Hepatic stellate cell (primary cell): ENCODE data around the gene LCMT1.
"Not testable (repeated sequence)": the region's sequence is repeated elsewhere in the genome, so short reads cannot be mapped to it uniquely, and the experiment has no call there.

Experiments
- DNase-seq: peaks from one replicate; pipeline ENCODE4 v3.0.0; 2011; ENCODE audit warnings: low spot score

Gene LCMT1

DNA sequence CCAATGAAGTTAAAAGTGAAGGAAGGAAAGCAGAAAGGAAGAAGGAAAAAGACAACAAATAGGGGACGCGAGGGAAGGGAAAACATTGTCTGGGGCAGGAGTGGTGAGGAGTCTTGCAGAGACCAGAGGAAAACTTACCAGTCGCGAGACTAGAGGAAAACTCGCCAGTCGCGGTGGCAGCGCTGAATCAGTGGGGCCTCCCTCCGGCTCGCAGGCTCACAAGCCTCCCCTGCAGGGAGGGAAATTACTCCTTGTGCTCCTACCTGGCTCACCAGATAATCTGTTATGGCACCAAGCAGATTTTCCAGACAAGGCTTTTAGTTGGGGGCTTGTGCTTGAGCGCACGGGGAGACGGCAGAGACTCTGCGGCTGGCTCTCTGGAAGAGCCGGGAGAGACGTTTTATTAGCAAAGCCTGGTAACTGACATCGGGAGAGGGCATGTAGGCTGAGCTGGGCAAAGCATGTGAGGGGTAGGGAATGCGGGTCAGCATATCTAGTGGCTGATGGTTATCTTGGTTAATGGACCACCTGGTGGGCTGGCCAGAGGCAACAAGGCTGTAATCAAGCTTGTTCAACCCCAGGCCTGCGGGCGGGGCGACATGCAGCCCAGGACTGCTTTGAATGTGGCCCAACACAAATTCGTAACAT lies 37.1 kb downstream of the LCMT1 start:
- no peak for DNase-seq

DNA sequence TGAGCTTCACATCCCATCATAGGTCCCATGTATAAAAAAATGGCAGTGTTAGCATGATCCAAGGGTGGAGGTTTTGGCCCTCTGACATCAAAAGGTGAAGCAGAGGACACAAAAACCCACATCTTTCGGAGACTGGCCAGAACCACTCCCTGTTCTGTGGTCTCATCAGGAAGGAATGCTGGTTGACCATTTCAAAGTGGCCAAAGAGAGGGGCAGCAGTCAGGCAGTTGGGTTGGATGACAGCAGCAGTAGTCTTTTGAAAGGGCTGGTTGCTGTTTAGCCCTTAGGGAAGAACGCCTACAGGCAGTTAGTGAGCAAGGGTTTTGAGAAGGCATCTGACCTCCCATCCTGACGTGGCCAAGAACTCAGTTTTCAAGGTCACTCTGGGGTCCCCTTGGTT lies 40.5 kb downstream of the LCMT1 start:
- peak; percentile 30 for DNase-seq

DNA sequence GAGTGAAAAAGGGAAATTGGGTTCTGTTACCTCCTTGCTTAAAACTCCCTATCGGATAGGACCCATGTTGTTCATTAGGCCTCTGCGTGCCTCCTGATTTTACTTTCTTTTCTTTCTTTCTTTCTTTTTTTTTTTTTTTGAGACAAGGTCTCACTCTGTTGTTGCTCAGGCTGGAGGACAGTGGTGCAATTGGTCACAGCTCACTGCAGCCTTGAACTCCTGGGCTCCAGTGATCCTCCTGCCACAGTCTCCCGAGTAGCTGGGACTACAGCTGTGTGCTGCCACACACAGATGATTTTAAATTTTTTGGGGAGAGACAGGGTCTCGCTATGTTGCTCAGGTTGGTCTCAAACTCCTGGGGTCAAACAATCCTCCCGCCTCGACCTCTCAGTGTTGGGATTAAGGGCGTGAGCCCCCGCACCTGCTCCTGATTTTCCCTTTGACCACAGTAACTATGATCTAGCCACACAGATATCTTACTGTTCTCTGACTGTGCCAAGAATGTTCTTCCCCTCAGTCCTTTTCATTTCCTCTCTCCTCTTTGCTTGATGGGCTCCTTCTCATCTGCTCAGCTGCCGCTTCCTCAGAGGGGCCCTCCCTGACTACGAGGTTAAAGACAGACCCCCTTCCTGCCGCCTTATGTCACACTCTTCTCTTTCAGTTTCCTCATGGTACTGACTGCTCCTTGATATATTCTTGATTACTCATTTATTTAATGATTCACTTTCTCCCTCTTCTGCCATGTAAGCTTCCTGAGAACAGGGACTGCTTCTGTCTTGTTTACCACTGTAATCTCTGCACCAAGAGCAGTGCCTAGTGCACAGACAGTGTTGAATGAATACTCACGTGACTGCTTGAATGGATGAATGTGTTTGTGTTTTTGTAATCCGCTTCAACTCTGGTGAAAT lies 44.3 kb downstream of the LCMT1 start:
- DNase-seq, result no peak

DNA sequence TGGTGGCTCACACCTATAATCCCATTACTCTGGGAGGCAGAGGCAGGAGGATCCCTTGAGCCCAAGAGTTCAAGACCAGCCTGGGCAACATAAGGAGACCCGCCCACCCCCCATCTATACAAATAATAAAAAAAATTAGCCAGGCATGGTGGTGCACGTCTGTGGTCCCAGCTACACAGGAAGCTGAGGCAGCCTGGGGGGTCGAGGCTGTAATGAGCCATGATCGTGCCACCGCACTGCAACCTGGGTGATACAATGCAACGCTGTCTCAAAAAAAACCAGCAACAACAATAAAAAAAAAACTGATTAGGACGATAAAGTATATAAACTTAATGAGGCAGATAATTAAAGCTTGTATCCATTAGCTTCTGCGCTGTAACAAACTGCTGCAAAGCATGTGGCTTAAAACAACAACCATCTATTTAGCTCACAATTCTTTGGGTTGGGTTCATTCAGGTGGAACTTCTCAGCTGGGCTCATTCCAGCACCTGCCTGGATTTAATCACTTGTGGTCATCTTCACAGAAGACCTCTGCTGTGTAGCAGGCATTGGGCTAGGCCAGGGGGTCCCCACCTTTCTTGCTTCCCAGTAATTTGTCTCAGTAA lies 45.8 kb downstream of the LCMT1 start:
- DNase-seq, result no peak

DNA sequence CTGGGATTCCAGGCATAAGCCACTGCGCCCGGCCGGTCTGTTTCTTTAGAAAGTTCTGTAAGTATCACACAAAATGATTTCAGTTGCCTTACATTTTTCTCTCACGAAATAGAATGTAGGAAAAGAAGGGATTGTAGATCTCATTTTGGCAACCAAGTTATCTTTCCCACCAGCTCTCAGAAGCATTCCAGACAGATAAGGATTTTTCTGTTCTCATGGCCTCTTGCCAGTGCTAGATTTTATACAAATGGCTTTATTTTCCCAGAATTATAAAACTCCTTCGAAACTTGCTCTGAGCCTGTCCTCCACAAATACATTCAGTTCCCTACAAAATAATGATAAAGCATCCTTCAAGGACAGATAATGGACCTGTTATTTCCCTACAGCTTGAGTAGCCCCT lies 46.9 kb downstream of the LCMT1 start:
- no peak for DNase-seq

DNA sequence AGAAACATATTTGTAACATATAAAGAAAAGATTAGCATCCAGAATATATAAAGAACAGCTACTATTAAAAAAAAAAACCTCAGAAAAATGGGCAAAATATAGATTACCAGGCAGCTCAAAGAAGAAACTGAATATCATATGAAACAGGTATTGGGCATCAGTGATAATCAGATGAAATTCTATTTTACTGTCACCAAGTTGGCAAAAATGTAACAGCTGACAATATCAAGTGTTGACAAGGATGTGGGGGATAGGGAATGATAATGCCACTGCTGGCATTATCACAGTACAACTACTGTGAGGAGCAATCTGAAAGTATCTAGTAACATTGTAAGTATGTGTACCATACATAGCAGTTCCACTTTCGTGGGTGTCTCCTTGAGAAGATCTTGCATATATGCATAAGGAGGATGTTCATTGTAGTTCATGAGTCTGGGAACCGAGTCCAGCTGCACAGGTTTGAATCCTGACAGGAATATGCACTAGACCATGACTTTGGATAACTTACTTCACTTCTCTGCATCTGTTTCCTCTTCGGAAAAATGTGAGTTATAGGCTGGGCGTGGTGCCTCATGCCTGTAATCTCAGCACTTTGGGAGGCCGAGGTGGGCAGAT lies 50.3 kb downstream of the LCMT1 start:
- no peak for DNase-seq

DNA sequence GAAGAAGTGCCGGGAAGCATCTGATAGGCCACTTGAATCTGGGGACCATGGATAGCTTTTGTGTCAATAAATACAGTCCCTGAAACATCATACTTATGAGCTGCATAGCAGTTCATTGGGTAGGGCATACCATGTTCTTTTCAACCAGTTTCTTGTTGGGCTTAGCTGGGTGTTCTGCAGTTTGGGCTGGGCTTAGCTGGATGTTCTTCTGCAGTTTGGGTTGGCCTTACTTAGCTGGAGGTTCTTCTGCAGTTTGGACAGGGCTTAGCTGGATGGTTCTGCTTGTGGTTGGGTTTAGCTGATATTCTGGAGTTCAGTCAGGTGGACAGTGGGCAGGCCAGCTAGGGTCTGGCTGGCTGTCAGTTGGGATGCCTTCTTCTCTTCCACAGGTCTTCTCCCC lies 52.1 kb downstream of the LCMT1 start:
- DNase-seq, result no peak

DNA sequence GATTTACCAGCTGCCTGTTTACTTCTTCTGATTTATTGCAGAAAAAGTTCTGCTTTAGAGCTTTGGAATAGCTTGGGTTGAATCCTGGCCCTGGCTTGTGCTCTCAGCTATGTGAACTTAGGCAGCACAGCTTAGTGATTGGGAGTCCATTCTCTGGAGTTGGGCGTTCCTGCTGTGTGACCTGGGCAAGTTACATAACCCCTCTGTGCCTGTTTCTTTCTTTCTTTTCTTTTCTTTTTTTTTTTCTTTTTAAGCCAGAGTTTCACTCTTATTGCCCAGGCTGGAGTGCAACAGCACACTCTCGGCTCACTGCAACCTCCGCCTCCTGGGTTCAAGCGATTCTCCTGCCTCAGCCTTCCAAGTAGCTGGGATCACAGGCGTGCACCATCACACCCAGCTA lies 53.7 kb downstream of the LCMT1 start:
- no peak for DNase-seq

DNA sequence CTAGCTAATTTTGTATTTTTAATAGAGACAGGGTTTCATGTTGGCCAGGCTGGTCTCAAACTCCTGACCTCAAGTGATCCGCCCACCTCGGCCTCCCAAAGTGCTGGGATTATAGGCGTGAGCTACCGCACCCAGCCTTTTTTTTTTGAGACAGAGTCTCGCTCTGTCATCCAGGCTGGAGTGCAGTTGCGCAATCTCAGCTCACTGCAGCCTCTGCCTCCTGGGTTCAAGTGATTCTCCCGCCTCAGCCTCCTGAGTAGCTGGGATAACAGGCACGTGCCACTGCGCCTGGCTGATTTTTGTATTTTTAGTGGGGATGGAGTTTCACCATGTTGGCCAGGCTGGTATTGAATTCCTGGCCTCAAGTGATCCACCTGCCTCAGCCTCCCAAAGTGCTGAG lies 56.4 kb downstream of the LCMT1 start:
- not testable (repeated sequence) for DNase-seq

DNA sequence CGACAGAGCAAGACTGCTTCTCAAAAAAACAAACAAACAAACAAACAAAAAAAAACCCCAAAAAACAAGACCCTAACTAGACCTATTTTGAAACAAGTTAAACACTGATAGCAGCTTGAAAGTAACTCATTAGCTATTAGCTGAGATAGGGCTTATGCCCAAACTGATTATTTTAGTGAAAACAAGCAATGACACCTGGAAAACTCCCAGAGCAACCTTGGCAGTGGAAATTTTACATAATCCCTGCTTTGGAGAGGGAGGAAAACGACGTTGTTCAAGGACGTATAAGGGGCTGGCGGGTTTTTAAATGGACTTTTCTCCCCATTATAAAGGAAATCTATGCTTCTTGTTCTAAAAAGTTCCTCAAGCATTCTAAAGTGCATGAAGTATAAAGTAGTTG lies 59.8 kb downstream of the LCMT1 start:
- no peak for DNase-seq

DNA sequence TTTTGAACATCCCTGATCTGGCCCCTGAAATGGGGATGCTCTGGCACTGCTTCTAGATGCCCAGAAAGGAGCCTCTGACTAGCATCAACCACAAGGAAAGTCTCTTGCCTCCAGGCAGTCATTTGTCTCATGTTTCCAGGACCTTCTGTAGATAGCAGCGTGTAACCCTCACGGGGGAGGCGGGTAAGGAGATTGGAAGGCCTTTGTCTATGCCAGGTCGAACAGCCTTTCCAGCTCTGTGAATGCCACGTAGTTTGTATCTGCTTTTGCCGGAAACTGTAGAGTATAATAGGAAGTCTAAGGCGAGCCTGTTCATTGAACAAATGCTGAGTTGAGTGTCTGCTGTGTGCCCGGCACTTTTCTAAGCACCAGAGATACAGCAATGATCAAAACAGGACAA lies 61.3 kb downstream of the LCMT1 start:
- DNase-seq, result no peak

DNA sequence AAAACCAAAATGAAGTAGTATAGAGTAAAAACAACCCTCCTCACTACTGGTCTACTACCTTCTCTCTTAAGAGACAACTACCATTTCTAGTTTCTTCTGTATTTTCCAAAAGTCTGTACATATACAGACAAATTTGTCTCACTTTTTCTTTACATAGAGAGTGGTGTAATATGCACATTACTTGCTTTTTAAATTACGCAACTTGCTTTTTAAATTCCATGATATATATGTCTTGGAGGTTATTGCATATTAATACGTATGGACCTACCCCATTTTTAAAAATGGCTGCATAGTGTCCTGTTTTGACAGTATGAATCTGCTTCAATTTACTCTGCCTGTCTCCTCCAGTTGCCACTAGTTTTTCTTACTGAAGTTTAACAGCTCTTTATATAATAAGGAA lies 62.7 kb downstream of the LCMT1 start:
- DNase-seq, result no peak

DNA sequence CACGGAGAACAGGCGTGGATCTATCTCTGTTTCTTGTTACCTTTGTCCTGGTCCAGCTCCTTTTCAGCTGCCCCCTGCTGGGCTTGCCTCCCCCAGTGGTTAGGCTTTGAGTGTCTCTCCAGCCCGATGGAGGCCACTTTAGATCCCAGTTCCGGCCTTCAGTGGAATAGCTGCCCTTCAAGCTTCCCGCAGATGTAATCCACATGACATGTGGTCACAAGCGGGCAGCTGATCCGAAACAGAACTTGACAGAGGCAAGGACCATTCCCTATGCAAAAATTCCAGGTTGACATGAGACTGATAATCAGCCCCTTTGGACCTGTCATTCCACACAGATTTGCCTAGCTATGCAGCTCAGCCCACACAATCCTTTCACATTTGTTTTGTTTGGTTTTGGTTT lies 64.6 kb downstream of the LCMT1 start:
- no peak for DNase-seq

DNA sequence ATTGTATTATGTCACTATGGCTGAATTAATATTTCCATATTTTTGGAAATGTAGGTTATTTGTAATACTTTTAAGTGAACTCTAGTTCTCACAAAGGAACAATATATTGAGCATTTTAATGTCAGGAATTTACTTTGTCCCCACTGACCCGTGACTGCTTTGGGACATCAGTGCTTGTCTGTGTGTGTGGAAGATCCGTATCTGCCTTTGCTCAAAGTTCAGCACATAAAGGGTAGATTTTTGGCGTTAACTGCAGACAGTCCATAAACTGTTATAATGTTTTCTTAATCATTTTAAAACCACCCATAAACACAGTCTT lies 65.9 kb downstream of the LCMT1 start:
- no peak for DNase-seq

DNA sequence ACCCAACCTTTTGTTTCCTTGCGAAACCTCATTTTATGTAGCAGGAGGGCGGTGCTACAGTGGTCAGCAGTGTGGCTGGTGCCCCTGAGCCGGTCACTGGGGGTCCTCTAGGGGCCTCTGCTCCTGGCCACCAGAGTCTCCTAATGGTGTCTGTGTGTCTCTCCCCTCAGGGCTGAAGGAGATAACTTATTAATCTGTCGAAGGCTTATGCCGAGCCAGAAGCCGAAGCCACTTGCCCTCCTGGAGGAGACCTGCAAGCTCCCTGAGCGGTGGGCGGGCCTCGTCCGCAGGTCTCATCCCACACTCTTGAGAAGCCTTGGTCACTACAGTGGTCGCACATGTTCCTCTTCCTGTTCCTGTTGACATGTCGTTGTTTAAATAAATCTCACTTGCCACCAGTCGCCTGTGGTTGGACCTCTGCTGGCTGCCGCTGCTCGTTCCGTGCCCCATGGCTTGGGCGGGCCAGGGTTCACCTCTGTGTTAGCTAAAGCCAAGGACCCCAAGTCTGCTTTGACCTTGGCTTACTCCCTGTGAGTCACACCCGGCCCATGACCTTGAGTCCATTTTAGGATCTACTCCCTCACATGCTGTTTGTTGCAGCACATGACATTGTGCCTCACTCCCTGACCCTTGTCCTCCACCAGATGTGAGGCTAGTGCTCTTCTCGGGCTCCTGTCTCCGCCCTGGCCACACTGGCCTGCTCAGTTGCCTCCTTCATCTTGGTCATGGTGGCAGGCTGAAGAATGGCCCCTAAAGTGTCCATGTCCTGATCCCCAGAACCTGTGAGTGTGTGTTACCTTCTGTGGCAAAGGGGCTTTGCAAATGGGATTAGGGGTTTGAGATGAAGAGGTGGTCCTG lies 66.5 kb downstream of the LCMT1 start:
- DNase-seq, result no peak

DNA sequence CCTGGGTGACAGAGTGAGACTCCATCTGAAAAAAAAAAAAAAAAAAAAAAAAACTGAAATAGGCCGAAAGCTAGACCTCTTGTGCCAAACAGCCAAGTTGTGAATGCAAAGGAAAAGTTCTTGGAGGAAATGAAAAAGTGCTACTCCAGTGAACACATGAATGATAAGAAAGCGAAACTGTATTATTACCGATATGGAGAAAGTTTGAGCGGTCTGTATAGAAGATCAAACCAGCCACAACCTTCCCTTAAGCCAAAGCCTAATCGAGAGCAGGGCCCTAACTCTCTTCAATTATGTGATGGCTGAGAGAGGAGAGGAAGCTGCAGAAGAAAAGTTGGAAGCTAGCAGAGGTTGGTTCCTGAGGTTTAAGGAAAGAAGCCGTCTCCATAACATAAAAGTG lies 69.7 kb downstream of the LCMT1 start:
- DNase-seq, result not testable (repeated sequence)

DNA sequence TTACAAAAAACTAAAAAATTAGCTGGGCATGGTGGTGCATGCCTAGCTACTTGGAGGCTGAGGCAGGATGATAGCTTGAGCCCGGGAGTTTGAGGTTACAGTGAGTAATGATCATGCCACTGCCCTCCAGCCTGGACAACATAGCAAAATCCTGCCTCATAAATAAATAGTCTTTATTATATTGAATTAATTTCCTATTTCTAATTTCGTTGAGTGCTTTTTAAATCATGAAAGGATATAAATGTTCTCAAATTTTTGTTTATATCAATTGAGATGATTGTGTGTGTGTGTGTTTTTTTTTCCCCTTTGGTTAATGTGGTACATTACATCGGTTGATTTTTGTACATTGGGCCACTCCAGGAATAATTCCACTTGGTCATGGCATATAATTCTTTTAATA lies 73.2 kb downstream of the LCMT1 start:
- no peak for DNase-seq

DNA sequence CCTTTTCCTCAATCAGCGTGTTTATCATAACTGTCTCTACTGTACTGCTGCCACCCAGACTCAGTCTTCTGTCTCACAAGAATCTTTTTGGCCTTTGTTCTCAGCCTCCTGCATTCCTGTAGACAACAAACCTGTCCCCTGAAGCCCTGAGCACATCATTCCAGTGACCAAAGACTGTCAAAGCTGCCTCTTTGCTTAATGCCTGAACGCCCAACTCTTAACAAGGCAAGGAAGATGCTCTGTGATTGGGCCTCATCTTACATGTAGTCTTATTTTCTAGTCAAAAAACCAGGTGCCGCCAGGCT lies 75.9 kb downstream of the LCMT1 start:
- no peak for DNase-seq

DNA sequence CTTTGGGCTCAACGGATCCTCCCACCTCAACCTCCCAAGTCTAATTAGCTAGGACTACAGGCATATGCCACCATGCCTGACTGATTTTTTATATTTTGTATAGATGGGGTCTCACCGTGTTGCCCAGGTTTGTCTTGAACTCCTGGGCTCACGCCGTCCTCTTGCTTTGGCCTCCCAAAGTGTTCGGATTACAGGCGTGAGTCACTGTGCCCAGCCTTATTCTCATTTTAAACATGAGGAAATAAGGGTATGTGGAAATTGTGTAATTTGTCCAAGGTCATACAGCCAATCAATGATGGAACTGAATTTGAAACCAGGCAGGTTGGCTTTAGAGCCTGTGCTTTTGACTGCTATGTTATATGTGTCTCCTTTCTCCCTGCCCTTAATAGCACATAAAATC lies 77.8 kb downstream of the LCMT1 start:
- DNase-seq, result no peak

DNA sequence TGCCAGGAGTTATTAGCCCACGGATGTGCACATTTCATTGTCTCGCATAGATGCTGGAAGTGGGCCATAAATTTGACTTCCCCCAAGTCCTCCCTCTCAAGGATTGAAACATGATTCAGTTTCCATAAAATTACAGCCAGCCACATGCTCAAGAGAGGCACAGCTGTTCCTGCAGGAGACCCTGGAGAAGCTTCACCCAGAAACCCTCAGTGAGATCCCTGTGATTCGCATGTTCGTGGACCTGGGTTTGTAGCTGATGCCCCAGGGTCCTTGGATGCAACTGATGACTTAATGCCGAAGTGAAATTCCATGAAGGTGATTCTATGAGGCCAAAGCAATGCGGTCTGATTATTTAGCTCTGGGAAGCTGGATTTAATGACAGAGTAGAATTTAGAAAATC lies 80.6 kb downstream of the LCMT1 start:
- no peak for DNase-seq

DNA sequence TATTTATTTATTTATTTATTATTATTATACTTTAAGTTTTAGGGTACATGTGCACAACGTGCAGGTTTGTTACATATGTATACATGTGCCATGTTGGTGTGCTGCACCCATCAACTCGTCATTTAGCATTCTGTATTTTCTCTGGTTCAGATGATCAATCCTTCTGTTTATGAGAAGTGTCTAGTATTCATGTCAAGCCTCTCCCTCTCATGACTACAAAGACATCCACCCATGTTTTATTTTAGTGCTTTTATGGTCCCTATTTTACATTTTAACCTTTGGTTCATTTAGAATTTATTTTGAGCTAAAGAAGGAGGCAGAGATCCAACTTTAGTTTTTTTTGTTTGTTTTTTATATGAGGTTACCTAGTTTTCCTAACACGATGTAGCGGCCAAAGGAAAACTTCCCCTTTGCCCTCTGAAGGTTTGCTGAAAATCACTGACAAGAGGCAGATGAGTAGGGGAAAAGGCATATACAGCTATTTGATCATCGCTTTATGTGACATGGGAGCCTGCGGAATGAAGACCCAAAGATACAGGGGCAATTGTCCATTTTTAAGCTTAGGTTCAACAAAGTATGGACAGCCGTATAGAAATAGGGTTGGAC lies 82.8 kb downstream of the LCMT1 start:
- DNase-seq, result no peak

DNA sequence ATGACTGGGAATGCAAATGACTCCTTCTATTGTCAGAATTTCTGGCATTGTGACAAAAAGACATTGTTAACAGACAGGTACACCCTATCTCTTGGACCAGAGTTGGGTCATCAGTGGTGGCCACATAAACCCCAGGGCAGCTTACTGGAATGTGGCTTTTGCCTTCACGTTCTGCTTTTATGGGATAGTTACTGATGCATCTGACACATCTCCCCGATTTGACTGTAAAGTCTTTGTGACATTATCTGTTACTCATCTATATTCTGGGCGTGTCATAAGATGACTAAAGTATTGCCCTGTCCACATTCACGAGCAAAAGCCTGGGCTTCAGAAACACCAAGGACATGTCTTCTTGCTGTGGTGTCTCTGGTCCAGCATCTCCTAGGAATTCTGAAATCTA lies 86.5 kb downstream of the LCMT1 start:
- DNase-seq, result no peak
